Osteocyte (in vitro differentiated cells): ENCODE data around the gene ESF1. TPM values are rescaled to one million over a fixed set of nuclear protein-coding genes. Genes with fewer than 3 reads are reported as not detected.
A peak's percentile ranks its signal among the peaks of the same experiment; 100 is the strongest.
"Not testable (repeated sequence)": the region's sequence is repeated elsewhere in the genome, so short reads cannot be mapped to it uniquely, and the experiment has no call there.

Experiments used
- DNase-seq: peaks from one replicate; pipeline ENCODE4 v3.0.0; 2021; ENCODE audit warnings: mixed read lengths; ENCODE audit not compliant: unreplicated experiment; ENCODE audit errors: extremely low spot score
- H3K27ac Mint-ChIP-seq: one replicate; pipeline ENCODE4 v1.8.0; 2021; ENCODE audit warnings: mild to moderate bottlenecking, mixed read lengths; ENCODE audit not compliant: unreplicated experiment
- H3K27me3 Mint-ChIP-seq: one replicate; pipeline ENCODE4 v1.8.0; 2021; ENCODE audit warnings: mixed read lengths; ENCODE audit not compliant: unreplicated experiment
- H3K36me3 Mint-ChIP-seq: one replicate; pipeline ENCODE4 v1.8.0; 2021; ENCODE audit warnings: mixed read lengths; ENCODE audit not compliant: unreplicated experiment
- H3K4me1 Mint-ChIP-seq: one replicate; pipeline ENCODE4 v1.8.0; 2021; ENCODE audit warnings: mixed read lengths; ENCODE audit not compliant: unreplicated experiment
- H3K4me3 Mint-ChIP-seq: one replicate; pipeline ENCODE4 v1.8.0; 2021; ENCODE audit warnings: mild to moderate bottlenecking, moderate library complexity, mixed read lengths; ENCODE audit not compliant: unreplicated experiment
- H3K9me3 Mint-ChIP-seq: one replicate; pipeline ENCODE4 v1.8.0; 2021; ENCODE audit warnings: mixed read lengths; ENCODE audit not compliant: unreplicated experiment
- total RNA-seq: library from RNA; stranded (reverse); gene quantifications from 2 replicates; pipeline ENCODE4 v1.2.1, GENCODE V29; 2021
- TF ChIP-seq, protein P1 (sequence below): fragments of 200-600 bp; sonication (generic); IDR thresholded peaks from 2 replicates; pipeline ENCODE4 v1.5.0; 2021; ENCODE audit warnings: antibody characterized with exemption, mild to moderate bottlenecking, moderate library complexity

Gene ESF1
- total RNA-seq, 1 donor from 2014 or later: 11.3 TPM

DNA sequence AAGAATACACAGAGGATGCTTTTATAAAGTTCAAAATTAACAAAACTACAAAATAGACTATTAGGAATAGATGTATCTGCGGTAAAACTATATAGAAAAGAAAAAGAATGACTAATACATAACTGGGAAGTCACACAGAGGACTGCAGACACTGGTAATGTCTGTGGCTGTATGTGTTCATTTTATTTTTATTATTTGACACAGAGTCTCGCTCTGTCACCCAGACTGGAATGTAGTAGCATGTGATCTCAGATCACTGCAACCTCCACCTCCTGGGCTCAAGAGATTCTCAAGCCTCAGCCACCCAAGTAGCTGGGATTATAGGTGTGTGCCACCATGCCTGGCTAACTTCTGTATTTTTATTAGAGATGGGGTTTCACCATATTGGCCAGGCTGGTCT is 38.9 kb downstream of the ESF1 start:
- Mint-ChIP-seq H3K27me3 (no peaks in the 10 kb centered on the region), H3K36me3 (peaks cover 27% of the 10 kb centered on the region), H3K9me3 (peaks cover 9% of the 10 kb centered on the region), H3K27ac (no peak overlapping the region), H3K4me3 (no peak overlapping the region), H3K4me1 (peaks cover 10% of the 10 kb centered on the region)
- TF ChIP-seq, protein P1, sequence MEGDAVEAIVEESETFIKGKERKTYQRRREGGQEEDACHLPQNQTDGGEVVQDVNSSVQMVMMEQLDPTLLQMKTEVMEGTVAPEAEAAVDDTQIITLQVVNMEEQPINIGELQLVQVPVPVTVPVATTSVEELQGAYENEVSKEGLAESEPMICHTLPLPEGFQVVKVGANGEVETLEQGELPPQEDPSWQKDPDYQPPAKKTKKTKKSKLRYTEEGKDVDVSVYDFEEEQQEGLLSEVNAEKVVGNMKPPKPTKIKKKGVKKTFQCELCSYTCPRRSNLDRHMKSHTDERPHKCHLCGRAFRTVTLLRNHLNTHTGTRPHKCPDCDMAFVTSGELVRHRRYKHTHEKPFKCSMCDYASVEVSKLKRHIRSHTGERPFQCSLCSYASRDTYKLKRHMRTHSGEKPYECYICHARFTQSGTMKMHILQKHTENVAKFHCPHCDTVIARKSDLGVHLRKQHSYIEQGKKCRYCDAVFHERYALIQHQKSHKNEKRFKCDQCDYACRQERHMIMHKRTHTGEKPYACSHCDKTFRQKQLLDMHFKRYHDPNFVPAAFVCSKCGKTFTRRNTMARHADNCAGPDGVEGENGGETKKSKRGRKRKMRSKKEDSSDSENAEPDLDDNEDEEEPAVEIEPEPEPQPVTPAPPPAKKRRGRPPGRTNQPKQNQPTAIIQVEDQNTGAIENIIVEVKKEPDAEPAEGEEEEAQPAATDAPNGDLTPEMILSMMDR: no peak
- DNase-seq: no peak

DNA sequence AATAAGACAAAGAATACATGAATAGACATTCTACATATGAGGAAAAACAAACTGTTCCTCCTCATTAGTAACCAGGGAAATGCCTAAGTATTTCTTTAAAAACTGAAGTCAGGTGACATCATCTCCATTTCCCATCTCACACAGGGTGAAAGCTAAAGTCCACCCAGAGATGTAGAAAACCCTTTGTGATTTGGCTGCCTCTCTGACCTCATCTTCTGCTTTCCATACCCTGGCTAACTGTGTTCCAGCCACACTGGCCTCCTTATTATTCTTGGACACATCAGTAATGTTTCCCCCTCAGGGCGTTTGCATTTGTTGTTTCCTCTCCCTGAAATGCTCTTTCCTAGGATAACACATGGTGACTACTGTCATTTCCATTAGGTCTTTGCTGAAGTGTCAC is 40.4 kb downstream of the ESF1 start:
- peak overlapping the region; percentile 40 for H3K27ac Mint-ChIP-seq
- no peaks in the 10 kb centered on the region for H3K27me3 Mint-ChIP-seq

DNA sequence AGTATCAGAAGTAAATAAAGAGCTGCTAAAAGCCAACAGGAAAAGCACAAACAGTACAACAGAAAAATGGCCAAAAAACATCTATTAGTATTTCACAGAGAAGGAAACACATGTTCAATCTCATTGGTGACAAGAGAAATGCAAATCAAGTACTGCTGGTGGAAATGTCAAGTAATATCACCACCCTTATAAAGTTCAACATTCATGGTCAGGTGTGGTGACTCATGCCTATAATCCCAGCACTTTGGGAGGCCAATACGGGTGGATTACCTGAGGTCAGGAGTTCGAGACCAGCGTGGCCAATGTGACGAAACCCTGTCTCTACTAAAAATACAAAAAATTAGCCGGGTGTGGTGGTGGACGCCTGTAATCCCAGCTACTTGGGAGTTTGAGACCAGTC is 42.8 kb downstream of the ESF1 start:
- Mint-ChIP-seq H3K4me1 (peaks cover 22% of the 10 kb centered on the region), H3K27ac (no peak overlapping the region), H3K36me3 (peaks cover 41% of the 10 kb centered on the region)

More for the DNA sequence above, 40.4 kb downstream of the ESF1 start:
- peaks cover 14% of the 10 kb centered on the region for H3K9me3 Mint-ChIP-seq
- no peak overlapping the region for H3K4me3 Mint-ChIP-seq
- peaks cover 15% of the 10 kb centered on the region for H3K4me1 Mint-ChIP-seq
- TF ChIP-seq, protein P1: no peak
- peaks cover 33% of the 10 kb centered on the region for H3K36me3 Mint-ChIP-seq
- DNase-seq: no peak

DNA sequence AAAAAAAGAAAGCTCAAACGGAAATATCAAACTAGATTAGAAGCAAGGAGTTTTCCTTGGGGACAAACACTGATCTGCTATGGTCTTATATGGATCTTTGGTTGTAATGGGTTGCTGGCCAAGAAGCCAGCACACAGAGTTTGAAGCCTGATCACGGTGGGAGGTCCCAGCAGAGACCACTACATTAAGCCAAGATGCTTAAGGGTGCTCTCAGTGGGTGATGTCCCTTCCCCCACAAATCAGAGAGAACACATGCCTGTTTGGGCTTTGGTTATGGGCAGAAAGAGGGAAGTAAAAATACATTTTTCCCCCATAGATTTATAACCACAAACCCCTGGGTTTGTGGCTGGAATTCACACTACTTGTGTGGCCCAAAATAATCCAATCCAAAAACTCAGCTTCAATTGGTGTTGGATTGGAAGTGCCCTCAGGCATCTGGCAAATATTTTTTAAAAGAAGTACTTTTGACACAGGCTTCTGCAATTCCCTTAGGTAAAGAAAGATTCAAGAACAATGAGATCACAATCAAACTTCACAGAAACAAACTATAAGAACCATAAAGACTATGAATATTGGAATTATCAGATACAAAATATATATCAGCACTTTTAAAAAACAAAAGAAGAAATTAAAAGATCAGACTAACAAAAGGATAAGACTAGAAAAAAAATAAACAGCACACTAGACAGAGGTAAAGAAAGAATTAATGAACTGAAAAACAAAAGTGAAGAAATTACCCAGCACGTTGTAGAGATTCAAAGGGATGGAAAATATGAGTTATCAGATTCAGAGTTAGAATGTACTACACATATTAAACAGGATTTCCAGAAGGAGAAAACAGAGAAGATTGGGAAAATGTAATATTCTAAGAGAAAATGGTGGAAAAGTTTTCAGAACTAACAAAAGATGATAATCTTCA is 44.7 kb downstream of the ESF1 start:
- Mint-ChIP-seq H3K36me3 (peaks cover 41% of the 10 kb centered on the region), H3K4me3 (no peak overlapping the region)

More for the DNA sequence above, 42.8 kb downstream of the ESF1 start:
- H3K27me3 Mint-ChIP-seq: no peaks in the 10 kb centered on the region
- TF ChIP-seq, protein P1: no peak
- DNase-seq: no peak
- H3K9me3 Mint-ChIP-seq: peaks cover 14% of the 10 kb centered on the region
- no peak overlapping the region for H3K4me3 Mint-ChIP-seq

DNA sequence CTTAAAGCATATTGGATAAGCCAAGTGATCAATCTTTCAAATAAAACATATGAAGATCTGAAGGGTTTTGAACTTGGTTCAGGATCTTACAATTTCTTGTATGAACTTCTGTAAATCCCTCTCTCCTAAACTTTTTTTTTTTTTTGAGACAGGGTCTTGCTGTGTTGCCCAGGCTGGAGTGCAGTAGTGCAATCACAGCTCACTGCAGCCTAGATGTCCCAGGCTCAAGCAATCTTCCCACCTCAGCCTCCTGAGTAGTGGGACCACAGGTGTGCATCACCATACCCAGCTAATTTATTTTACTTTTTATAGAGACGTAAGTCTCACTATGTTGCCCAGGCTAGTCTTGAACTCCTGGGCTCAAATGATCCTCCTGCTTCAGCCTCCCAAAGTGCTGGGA is 46.5 kb downstream of the ESF1 start:
- H3K4me3 Mint-ChIP-seq, H3K27me3 Mint-ChIP-seq, H3K27ac Mint-ChIP-seq, DNase-seq: not testable (repeated sequence)
- Mint-ChIP-seq H3K4me1 (peaks cover 15% of the 10 kb centered on the region), H3K9me3 (peaks cover 10% of the 10 kb centered on the region), H3K36me3 (peaks cover 39% of the 10 kb centered on the region)

More for the DNA sequence above, 44.7 kb downstream of the ESF1 start:
- no peak overlapping the region for H3K27ac Mint-ChIP-seq
- peaks cover 25% of the 10 kb centered on the region for H3K4me1 Mint-ChIP-seq
- DNase-seq: no peak
- TF ChIP-seq, protein P1: no peak
- H3K27me3 Mint-ChIP-seq: no peaks in the 10 kb centered on the region
- H3K9me3 Mint-ChIP-seq: peaks cover 14% of the 10 kb centered on the region
